Measurements from ENCODE around the gene PRSS23.

PRSS23 gene

DNA sequence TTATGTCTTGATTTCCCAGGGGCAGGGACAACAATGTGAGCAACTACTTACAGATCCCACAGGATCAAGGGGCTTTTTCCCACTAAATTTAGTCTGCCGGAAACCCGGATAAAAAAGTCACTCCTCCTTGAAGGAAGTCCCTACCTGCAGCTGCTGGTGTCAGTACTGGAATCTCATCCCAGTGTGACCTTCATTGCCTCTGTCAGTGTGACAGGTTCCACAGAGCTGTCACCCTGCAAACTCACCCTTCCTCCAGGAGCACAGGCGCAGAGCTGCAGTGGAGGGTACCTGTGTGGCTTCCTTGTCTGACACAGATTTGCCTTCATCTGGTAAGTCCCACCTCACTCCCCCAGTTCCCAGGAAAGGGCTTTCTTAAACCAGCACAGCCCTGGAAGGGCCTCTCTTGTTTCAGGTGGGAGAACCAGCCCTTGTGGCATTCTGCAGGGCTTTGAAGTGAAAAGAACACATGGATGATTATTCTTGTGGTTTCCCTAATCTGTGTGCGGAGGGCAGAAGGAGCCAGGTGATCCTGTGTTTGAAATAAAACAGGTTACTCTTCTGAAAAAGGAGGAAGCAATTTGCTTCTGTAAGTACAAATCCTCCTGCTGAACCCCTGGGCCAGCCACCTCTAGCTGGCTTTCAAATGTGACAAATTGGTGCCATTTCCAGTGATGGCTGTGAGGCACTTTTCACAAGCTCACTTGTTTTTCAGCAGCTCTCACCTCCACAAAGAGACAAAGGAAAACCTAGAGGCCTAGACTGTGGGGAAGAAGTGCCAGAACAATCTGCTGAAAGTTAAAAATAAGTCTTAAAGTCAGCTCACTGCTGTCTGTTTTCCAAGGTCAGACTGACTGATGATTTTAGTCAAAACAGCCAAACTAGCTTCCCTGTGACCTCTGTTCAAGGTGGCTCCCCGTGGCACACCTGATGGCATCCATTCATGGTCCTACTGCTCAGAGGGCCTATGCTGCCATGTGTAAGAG, 9.2 kb upstream of the PRSS23 start:
- DNase-seq = no peak

DNA sequence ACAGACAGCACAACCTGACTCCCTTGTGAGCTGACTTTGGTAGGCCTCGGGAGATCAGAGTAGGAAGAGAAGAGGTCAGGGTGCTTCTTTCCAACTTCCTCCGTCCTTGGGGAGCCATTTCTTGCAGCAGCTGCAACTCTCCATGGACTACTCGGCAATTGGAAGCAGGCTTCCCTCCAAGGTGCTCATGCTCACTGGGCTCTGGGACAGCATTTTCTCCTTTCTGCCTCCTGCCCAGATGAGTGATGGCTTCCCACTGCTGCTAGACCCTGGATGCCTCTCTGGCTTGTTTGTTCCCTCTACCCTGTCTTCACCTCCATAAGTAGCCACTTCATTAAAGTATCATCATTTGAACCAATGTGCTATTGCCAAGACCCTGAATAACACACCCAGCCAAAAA, 8.2 kb upstream of the PRSS23 start:
- no peak for DNase-seq

DNA sequence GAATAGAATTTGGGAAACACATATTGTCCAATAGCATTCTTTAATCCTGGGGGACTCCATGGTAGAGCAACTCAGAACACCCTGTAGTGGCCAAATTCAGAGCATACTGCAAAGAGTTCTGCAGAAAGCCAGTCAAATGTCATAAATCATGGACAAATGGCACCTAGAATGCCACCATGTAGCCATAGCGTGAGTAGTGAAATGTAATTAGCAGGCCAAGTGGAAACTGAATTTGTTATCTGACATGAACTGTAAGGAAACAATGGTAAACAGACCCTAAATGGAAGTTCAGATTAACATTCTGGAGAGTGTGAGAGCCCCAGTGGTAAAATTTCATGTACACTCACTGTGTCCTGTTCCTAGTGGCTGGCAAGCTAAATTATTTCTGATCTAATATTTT, 7.0 kb upstream of the PRSS23 start:
- no peak for DNase-seq

DNA sequence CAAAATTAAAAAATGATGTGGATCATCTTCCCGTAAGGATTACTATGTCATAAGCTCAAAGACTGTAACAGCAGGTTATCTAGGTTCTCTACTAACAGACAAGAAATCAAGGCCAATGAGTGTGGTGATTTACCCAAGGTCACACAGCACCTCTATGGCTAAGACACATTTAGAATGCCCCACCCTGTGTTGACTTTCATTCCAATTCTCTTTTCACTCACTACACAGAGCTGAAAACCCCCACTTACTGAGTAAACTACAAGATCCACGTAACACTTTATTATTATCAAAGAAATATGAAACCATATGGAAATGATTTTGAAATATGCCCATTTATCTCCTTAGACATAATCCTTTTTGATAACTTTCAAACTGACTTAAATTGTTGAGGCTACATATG, 4.8 kb upstream of the PRSS23 start:
- no peak for DNase-seq

DNA sequence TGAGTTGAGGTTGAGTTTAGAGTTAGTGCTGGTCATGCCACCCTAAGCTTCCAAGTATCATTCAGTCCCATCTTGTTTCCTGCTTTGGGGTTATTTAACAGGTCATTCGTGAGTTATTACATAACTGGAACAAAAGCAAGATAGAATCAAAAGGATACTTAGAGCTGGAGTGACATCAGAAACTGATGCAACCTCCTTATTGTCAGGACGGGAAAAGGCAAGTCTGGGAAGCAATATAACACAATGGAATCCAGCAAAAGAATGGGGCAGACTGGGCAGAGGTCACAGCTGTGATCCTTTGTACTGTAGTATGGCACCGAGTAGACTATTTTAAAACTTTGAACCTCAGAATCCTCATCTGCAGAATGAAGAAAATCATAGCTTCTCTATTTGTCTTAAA, 4.4 kb upstream of the PRSS23 start:
- no peak for DNase-seq

DNA sequence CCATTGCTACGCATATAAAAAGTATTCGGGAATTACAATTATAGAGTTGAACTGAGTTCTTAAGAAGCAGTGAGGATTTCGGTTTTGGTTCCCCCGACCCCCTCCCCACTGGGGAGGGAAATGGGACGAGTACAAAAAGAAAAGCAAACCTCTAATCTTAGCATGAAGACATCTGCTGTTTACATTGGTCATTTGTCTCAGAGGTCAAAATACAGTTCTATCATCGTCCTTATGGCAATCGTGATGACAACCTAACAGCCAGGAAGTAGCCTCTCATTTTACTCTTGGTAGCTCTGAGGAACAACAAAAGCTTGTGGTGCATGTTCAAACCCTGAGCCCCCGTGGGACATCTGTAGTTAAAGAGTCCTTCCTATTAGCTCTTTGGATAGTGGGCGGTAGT, 3.2 kb upstream of the PRSS23 start:
- DNase-seq = no peak

DNA sequence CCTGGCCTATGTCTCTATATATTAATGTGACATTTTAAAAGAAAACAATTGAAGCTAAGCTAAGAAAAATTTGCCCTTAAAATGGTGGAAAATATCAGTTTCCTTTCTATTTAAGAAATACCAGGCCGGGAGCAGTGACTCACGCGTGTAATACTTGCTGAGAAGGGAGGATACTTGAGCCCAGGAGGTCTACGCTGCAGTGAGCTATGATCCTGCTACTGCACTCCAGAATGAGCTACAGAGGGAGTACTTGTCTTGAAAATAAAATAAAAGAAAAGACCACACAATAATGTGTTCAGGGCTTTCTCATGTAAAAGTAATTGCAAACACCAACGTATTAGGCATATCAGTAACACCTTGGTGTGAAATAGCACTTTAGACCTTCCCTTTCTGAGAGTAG, 1.4 kb upstream of the PRSS23 start:
- no peak for DNase-seq

DNA sequence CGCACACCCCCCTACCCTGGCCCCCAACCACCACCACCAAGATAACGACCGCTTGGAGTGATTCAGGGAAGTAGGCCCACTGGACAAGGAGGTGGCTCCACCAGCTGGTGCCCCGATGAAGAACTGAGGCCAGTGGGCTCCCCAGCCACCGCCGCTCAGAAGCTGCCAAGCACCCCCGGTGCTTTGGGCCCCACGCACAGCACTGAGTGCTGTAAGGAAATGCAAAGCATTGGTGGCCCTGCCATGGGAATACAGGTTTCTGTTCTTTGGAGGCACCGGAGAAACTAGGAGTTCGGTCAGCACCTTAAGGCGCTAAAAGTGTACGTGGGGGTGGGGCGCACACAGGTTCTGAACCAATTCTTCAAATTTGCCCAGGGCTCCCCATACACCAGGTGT, 664 bp upstream of the PRSS23 start:
- DNase-seq = no peak

DNA sequence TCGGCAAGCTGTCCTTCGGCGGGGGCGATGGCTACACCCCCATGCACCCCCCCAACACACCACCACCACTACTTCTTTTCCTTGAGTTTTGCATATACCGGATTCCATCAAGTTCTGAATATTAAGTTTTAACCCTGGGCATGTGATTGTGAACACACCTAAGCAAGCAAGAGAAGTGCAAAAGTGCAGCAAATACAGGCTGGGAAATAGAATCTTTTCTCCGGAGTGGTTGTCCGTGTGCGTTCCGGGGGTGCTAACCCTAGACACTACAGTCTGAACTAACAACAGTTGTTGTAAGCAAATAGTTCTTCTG, 574 bp downstream of the PRSS23 start:
- no peak for DNase-seq

DNA sequence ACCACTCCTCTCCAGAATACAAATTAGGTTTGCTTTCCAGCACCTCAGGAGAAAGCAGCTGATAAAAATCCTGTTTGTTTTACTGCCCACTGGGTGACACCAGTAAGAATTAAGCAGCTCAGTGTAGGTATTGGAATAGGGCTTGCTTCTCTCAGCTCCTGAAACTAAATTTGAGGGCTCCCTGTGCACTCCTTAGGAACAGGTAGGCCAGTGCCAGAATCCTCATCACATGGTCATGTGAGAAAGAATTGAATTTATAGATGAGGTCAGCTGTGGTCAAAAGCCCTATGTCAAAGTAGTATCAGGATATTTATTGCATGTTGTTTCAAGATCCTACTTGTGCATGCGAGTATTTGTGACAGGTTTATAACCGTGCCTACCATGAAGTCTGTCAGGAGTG, 1.0 kb downstream of the PRSS23 start:
- DNase-seq = no peak

DNA sequence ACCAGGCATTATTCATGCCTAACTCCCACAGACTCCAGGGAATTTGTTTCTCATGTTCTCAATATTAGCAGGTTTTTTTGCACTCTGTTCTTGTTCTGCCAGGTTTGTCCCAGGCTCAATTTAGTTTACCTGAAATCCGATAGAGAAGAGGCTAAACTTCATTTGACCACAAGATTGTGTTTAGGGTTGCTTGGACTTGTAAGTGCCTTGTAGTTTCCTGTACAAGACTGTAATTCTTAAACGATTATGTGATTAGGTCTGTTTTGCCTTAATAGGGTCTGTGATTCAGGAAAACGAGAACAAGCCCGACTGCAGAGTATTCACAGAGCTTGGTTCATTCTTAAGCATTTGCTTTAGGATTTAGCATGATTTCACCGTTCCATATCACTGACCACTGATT, 1.8 kb downstream of the PRSS23 start:
- no peak for DNase-seq

DNA sequence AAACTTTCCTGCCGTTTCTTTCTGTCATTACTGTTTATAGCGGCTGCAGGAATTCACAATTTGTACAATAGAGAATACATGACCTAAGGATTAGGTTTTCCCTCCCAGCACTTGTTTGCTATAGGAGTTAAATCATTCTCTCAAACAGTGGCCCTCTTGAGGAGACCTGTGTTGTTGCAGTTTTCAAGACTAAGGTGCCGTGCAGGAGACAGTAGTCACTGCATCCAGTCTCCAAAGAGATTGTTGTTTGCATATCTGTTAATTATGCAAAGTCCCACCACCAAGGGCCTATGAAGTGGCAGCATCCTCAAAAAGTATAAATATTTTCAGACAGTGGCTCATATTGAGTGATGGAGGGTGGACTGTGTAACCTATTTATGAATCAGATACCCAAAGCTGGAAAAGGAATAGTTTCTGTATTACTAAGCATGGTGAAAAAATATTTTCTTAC, 2.3 kb downstream of the PRSS23 start:
- no peak for DNase-seq

DNA sequence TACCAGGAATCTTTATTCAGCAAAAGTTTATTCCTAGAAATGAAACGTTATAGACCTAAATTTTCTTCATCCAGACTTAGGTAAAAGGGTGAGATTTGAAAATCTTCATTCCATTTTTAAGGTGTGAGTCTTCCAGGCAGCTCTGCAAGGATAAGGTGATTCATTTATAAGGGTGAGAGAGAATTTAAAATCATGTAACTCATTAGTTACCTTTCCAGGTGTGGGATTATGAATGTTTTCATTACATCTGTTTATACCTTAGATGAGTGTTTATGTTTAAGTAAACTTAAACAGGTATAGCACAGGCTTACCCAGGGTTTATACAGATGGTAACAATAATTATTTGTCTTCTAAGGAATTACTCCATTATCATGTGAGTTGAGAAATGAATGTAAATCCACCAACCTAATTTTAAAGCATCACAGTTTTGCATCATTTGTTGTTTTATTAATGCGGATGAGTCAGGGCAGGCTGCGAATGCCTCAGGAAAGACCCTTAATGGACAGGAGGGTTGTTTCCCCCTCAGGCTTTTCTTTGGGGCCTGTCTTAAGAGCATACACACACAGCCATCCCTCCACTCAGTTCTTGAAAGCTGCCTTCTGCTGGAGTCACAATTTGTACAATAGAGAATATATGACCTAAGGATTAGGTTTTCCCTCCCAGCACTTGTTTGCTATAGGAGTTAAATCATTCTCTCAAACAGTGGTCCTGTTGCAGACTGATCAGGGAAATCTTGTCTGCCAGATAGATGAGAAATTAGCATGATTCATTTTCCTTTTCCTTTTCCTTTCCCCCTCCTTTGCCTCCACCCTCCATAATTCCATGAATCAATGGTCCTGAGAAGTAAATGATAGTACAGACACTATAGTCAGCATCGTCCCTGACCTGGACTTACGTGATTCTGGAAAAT, 3.0 kb downstream of the PRSS23 start:
- no peak for DNase-seq

DNA sequence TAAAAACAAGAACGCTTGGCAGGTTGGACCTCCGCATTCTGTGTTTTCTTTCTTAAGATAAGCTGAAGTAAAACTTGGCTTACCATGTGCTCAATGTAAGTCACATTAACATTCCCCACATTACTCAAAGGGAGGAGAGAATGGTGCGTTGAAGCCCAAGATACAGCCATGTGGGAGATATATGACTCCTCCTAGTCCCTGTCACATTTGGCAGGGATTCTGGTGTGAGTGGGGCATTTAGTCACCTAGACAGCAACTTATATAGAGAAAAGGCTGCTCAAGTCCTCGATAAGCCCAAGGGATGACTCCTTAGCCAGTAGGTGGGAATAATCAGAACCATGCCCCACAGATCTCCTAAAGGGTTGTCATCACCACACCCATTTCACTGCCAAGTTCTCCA, 4.6 kb downstream of the PRSS23 start:
- no peak for DNase-seq

DNA sequence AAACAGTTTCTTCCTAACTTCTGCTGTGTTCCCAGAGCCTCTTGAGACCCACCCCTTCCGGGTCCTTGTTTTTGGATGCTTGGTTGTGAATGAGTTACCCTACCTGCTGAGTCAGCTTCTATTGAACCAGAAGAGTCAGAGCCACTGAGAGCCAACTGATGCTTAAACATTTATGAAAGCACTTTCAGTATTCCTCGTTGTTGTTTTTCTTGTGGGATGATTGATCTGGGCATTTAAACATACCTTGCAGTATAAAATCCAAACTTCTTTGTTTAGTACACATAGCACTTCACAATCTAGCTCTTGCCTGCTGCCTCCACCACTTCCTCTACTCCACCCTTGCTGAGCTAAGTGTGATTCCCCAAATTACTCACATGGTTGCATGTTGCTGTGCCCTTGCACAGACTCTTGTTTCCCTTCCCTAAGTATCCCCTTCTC, 5.5 kb downstream of the PRSS23 start:
- DNase-seq = no peak

DNA sequence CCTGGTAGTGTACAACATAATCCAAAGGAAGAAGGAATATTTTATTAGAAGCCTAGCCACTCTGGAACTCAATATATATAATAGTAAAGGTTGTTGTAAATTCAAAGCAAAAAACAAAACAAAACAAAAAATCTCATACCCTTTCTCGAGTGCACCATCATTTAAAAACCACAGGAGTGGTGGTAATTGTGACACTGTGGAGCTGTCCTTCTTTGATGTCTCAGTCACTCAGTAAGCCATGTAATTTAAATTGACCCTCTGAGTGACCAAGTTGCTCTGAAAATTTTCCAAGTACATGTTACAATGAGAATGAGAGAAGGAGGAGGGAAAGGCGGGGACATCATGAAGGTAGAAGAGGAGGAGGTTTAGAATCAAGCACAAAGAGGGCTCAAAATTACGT, 6.6 kb downstream of the PRSS23 start:
- no peak for DNase-seq

DNA sequence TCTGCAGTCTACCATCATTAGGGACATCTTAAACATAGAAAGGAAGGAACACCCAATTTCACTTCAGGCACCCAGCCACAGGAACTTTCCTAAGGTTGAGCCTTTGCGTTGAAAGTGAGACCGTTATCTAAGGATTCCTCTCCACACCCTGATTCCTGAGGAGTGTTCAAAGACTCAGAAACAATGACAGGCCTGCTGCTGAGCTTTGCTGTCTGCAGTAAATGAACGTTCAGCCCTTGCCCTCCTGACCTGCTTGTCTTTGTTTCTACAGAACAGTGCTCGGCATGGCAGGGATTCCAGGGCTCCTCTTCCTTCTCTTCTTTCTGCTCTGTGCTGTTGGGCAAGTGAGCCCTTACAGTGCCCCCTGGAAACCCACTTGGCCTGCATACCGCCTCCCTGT, 7.0 kb downstream of the PRSS23 start:
- DNase-seq = no peak

DNA sequence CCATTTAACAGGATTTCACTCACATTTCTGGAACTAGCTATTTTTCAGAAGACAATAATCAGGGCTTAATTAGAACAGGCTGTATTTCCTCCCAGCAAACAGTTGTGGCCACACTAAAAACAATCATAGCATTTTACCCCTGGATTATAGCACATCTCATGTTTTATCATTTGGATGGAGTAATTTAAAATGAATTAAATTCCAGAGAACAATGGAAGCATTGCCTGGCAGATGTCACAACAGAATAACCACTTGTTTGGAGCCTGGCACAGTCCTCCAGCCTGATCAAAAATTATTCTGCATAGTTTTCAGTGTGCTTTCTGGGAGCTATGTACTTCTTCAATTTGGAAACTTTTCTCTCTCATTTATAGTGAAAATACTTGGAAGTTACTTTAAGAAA, 9.2 kb downstream of the PRSS23 start:
- DNase-seq = no peak

DNA sequence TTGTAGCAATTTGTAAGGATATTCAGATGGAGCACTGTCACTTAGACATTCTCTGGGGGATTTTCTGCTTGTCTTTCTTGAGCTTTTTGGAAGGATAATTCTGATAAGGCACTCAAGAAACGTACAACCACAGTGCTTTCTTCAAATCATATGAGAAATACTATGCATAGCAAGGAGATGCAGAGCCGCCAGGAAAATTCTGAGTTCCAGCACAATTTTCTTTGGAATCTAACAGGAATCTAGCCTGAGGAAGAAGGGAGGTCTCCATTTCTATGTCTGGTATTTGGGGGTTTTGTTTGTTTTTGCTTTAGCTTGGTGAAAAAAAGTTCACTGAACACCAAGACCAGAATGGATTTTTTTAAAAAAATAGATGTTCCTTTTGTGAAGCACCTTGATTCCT, 9.9 kb downstream of the PRSS23 start:
- no peak for DNase-seq

DNA sequence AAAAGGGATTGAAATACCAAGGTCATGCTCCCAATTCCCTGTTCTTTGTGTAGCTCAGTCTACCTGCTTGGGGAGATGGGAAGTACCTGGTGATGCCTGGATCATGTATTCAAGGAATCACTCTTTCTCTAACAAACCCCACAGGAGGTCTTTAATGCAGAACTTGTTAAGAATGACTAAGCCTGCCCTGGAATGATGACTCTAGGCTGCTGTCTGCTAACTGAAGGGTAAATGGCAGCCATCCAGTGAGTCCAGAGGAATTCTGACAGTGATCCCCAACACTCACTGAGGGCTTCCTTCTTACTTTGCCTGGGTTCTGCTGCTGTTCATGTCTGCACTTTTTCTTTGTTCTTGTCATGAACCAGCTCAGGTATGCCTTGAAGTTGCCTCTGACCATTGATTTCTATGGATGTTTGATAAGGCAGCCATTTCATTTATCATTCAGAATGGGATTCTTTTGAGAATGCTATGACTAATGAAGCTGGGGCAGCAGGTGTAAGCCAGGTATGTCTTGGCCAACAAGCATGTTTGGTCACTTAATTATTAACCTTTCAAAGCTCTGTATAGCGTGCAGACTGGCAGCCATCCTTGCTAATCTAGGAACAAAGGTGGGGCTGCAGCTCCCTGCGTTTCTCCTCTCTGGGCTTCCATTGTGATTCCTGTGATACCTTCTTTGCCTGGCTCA, 11.4 kb downstream of the PRSS23 start:
- no peak for DNase-seq

DNA sequence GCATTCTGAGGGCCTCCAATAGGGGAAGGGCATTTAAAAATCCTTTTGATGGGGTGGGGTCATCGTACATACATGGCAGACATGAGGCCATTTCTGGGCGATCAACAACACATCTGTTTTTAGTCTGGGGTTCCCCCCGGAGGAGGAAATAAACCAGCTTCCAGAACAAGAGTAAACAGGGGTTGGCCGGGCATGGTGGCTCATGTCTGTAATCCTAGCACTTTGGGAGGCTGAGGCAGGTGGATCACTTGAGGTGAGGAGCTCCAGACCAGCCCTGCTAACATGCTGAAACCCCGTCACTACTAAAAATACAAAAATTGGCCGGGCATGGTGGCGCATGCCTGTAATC, 12.0 kb downstream of the PRSS23 start:
- DNase-seq = no peak

DNA sequence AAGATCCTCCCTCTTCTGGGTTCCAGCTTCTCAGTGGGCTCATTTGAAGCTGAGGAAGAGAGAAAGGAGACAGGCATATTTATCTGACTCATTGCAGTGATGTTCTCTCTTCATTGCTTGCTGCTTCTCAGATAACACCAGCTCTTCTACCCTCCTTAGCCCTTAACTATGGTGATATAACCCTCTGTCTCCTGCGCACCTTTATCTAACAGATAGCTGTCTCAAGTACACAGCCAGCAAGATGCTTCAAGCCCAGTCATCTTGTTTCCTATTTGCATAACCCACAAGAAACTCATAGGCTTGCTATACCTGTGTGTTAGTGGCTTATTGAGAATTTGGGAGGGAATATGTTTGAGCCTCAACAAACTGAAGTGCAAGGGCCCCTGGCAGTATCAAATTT, 12.6 kb downstream of the PRSS23 start:
- DNase-seq = no peak

DNA sequence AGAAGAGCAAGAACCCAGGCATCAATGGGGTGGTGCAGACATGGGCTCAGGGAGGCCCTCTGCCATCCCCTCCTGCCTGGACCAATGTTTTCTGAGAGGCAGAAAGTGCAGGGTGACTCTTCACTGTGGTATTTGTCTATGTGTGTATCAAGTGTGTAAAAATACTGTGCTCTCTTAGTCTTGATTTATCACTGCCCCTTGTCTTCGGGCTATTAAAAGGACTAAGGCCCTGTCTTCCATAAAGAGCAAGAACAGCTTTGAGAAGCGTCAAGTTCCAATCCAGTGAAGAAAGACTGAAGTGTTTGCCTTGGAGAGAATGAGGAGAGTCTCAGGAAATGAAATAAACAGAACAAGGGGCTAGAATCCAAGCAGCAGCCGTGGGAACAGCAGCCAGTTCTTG, 14.4 kb downstream of the PRSS23 start:
- DNase-seq = no peak

DNA sequence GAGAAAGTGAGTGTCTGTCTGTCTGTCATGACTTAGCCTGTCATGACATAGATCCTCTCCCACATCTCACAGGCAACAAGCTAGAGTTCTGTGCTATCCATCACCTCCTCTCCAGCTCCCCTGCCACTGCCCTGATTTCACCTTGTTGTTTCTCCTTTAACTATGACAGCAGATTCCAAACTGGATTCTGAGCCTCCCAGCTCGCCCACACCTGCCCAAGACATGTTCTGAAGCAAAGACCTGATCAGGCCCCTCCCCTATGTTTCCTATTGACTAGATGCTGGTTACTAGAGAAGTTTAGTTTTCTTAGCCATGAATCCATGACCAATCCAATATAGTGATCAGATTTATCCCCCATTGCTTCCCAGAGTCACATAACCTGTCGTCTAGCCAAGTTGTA, 15.4 kb downstream of the PRSS23 start:
- no peak for DNase-seq
